ENCODE measurements around the gene OXNAD1.

The OXNAD1 gene

DNA sequence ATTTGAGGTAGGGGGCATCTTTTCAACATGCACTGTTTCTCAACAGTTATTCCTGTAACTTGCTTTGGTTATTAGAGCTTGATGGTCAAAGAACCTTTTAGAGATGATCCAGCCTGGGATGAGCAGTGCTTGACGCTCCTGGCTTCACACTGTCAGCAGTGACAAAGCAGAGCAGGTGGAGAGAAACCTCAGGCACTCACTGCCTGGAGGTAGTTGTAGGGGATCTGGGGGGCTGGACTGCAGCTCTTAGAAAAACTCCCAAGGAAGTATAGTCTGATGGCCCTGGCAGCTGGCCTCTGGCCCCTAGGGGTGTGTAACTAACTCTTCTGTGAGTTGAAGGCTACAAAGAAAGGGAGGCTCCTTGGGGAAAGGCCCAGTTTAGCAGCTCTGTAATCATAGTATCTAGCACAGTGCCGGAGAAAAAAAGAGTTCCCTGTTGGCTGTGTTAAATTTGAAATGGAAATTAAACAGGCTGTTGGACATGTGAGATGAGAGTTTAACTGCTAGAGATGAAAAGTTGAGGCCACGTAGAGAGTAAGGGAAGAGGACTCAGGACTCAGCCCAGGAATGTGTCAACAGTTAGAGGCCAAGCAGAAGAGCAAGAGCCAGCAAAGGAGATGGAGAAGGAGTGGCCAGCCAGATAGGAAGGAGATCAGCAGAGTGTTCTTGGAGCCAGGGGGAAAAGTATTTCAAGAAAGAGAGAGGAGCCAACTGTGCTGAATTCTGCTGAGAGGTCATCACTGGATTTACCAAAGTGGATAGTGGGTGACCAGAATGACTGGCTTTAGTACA lies 14.2 kb downstream of the OXNAD1 start:
- no peak for DNase-seq (ENCODE audit: low read depth in 3 of 3)

DNA sequence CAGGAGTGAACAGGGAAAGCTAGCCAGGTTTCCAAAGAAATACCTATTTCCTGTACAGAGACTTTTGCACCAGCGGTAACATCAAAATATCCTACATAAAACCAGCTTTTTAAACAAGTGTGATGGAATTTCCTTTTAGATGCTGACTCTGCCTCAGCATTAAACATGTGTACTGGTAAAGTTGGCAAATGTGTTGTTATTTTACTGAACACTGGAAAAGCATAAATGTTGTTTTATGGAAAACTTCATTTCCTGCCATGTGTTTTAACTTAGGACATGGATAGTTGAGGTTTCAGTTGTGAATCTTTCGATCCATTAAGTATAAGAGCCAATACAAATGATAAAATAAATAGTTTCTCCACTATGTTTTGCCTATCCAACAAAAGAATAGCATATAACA lies 15.7 kb downstream of the OXNAD1 start:
- DNase-seq (ENCODE audit: low read depth in 3 of 3), result no peak

DNA sequence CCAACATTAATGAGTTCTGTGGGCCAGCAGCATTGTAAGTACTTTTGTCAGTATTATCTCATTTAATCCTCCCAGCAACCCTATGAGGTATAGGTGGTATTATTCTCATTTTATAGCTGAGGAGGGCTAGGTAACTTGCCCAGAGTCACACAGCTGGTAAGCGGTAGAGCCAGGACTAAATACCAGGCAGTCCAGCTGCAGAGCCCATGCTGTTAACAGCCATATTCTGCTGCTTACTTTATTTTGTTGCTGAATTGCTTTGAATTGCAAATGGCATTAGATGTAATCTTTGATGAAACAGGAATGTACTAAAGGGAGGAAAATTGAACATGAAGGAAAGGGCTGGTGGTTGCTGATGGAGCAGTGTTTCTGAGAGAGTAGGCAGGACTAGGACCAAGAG lies 19.6 kb downstream of the OXNAD1 start:
- DNase-seq (ENCODE audit: low read depth in 3 of 3), result no peak

DNA sequence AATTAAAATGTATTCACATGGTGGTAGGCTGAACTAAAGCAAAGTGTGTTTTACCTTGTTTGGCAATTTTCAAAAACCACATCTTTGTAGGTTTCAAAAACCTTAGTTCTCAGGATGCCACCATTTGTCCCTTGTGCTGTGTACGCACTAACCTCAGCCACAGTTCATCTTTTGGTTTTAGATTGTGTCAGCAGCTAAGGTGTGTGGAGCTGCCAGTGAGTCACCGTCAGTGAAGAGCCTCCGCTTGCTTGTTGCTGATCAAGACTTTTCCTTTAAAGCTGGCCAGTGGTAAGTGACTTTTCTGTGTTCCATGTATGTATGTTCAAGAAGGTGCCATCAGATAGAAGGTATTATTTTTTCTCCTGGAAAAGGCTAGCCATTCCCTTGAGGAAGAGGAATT lies 21.1 kb downstream of the OXNAD1 start:
- DNase-seq (ENCODE audit: low read depth in 3 of 3), result peak in 2 of 3 experiments; percentile 45 to 50

DNA sequence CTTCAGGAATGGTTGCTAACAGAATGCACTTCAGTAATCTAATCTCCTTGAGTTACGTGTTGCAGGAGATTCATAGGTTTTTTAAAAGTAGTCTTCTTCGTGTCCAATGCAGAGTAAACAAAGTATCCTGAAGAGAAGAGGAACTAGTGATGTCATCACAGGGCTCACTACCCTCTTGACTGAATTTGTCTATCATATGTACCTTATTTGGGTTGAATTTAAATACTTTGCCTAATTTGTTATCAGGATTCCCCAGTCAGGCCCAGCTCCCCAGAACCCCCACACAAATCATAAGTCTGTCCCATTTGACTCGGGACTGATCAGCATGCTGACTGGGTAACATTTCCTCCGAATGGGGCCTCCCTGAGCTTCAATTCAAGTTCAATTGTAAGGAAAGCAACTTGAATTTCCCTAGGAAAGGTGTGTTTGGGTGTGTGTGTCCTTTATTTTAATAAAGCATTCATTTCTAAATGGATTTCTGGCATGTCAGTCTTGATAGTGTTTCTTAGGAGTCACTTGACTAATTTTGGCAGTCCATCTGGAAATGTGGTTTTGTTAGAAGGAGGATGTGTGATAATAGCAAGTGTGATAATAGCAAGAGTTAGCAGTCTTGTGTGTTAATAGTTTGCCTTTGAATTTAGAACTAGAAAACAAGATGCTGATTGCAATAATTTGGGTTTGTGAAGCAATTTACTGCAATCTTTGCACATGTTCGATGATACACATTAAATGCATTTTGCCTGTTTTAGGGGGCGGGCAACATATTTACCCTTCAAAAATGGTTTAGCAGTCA lies 21.9 kb downstream of the OXNAD1 start:
- no peak for DNase-seq (ENCODE audit: low read depth in 3 of 3)

DNA sequence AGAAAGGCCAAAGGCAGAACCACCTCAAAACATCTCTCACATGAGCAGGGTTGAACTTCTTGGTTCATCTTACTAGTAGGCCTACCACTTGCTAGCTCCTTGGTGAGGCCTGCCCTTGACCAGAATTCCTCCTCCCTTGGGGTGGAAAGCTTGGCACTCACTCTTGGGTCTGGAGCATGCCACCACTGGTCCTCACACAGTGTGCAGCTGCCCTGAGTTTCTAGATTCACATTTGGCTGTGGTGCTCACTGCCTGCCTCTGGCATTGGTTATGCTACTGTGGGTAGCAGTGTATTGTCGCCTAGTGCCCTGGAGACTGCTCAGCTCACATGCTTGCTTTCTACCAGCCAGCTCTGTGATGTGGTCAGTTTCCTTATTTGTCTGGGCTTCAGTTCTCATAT lies 23.7 kb downstream of the OXNAD1 start:
- no peak for DNase-seq (ENCODE audit: low read depth in 3 of 3)

DNA sequence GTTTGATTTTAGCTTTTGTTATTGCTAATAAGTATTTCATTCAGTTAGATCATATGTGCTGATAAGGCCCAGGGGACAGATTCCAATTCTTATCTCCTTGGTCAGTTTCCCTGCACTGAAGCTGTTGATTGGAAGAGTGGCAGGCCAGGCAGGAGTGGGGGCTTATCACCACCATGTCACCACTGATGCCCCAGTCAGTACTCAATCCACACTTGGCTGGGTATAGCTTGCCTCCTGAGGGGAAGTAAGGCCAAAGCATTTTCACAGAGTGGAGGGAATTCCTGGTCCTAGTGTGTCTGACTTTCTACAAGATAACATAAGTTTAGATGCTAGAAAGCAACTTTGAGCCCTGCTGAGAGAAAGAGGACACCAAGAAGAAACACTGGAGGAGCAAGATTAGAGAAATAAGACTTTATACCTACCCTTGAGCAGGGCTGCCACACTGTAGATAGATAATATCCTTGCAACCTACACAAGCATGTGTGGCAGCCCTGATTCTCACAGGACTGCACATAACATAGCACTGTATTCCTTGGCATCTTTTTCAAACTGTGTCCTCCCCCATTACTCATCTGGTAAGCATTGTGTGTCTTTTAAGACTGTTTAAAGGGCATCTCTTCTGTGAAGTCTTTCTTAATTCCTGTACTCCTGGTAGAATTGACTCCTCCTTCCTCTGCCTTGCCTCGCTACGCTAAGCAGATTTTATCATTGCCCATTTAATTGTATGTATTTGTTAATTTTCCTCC lies 24.3 kb downstream of the OXNAD1 start:
- no peak for DNase-seq (ENCODE audit: low read depth in 3 of 3)

DNA sequence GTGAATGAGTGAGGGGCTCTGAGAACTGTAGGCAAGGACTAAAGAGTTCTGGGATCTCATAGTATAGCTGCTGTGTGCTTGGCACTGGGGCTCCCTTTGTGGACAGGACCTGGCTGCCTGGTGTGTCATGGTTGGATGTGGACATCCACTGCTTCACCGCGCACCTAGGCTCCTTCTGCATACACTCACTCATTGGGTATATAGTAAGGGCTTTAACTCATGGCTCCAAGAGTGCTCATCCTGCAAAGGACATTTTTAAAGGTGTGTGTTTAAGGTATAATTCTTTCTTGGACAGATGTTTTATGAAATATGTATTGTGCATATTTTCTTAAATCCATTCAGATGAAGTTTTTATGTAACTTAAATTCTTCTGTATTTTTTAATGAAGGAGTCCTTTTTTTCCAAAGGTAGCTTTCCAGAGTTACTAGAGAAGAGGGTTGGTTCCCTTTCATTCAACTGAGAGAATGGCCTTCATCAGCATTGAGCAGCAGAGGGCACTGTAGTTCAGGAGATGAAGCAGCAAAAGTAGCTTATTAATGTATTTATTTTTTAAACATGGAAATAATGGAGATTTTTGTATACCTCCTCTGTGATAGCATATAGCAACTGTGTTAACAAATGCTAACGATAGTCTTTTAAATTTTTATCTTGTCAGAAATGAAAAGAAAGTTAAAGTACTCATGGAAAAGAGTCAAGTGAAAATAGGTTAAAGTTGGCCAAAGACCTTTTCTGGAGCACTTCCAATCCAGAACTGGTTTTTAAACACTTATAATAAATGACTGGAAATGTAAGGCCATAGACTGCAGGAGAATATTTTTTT lies 25.2 kb downstream of the OXNAD1 start:
- peak in 1 of 3 experiments; percentile 45 for DNase-seq (ENCODE audit: low read depth in 3 of 3)

DNA sequence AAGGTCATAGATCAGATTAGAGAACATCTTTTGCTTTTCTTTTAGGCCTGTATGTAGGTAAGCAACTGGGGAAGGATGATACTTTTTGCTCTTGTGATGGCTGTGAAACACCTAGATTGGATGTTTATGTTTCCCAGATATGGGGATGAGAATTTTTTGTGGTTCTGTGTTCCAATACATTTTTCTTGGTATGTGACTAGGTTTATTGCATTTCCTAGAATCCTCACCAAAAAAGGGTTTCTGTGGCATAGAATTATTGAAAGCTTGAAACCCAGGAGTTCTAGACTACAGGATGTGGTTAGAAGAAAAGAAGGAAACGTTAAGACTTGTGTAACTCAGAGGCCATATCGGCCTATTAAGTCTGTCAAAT lies 25.8 kb downstream of the OXNAD1 start:
- DNase-seq (ENCODE audit: low read depth in 3 of 3), result no peak

DNA sequence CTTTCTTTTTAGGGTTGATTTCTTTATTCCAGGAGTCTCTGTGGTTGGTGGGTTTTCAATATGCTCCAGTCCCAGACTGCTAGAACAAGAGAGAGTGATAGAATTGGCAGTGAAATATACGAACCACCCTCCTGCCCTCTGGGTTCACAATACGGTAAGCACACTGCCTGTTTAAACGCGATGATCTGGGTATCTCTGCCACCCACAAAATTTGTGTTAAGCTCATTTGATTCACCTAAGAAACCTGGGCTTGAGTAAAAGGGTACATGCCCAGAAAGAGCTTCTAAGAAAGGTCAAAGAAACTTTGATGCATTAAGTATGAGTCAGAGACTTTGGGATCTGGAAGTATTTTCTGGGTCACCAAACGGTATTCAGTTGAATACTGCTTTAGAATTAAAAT lies 29.8 kb downstream of the OXNAD1 start:
- DNase-seq (ENCODE audit: low read depth in 3 of 3), result no peak

DNA sequence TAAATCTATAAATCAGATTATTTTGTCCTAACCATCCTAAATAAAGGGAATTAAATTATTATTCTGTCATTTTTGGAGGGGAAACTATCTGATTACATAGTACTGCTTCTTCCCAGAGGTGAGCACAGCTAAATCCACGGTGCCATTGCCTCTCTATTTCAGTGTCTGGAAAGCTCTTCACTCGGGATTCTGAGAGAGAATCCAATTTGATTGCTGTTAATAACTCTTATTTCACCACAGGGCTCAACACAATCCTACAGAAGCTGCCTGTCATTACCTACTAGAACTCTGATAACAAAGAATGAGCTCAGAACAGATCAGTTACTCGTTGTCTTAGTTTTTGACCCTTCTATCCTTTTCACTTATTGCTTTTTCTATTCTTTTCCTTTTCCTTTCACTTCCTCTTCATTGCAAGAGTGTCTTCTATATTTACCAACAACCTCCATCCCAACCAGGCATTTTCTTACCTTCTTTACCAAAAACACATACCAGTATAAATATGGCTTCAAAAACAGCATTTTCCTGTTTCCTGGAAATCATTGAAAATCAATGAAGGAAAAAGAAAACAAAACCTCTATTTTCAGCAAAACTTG lies 30.4 kb downstream of the OXNAD1 start:
- no peak for DNase-seq (ENCODE audit: low read depth in 3 of 3)

DNA sequence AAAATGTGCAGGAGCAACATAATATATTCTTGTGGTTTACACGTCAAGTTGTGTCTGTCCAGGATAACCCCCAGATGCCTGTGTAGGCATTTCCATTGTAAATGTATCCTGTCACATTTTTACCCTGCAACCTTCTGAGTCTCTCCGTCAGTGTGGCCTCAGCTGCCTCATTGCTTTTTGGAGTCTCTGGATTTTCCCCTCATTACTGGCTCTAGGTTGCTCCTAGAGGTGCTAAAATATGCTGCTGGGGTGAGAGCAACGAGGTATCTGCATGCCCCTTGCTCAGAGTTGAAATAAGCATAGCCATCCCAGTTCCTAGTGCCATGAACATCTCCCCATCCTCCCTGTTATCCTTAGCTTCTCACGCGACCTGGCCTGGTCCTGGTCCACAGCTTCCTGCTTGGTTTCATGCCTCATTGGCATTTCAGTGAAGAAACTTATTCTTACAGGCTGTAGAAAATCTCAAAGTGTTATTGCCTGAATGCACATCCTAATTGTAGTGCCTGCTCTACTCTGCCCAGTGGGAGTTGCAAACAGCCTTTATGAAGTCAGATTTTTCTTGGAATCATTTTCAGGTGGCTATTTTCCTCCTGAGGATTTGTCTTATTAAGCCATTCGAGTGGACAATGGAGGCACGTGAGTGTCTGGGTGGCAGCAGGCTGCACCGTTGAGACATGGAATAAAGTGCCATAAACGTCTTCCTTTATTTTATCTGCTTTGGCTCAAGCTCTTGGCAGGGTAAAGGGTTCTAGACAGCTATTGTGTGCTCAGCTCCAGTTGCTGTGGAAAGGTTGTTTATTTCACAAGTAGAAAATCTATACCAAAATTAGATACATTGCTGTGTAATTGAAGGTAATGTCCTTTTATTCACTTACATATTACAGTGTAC lies 33.2 kb downstream of the OXNAD1 start:
- DNase-seq (ENCODE audit: low read depth in 3 of 3), result no peak

DNA sequence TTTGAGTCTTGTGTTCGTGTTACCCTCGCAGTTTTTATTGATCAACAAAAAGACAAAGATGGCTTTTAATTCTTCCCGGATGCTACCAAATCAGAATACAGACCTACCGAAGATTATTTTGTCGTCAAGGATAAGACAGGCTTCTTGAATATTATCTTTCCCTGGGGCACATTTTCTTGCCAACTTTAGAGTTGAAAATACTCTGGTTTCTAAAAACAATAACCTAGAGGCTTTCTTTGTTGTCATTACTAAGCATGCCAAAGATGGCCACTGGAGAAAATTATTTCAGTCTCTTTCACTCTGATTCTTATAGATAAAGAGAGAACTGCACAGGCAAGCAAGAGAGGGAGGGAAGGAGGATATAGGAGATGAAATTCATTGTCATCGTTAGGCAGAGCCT lies 33.9 kb downstream of the OXNAD1 start:
- DNase-seq (ENCODE audit: low read depth in 3 of 3), result no peak

DNA sequence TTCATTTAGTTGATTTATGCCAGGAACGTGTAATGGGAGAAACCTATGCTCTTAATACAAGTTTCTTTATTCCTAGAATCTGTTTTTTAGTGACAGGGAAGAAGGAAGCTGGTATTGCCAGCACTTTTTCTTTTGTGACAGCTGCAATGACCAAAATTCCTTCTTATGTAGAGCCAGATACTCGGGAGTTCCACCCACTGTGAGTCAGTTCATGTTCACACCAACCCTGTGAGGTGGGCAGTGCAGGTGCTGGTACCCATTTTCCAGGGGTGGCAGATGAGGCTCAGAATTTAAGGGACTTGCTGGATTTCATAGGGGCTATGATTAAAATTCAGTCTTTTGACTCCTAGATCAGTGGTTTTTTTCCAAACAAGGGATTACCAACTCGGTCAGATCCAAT lies 34.7 kb downstream of the OXNAD1 start:
- no peak for DNase-seq (ENCODE audit: low read depth in 3 of 3)

DNA sequence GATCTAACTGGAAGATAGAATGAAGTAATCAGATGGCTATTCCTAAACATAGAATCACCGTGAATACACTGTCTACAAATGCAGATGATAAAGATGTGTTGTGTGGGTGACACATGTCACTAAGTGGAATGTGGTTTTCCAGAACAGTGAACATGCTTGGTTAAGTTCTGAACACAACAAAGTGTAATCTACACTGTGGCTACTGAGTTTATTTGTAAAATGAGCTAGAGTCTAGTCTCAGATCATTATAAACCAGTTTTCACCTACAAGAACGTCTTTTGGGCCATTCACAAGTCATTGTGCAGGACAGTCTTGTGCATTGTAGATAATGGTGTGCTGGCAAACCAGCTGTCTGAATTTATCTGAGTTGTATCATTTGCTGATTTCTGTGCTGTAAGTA lies 35.3 kb downstream of the OXNAD1 start:
- DNase-seq (ENCODE audit: low read depth in 3 of 3), result no peak

DNA sequence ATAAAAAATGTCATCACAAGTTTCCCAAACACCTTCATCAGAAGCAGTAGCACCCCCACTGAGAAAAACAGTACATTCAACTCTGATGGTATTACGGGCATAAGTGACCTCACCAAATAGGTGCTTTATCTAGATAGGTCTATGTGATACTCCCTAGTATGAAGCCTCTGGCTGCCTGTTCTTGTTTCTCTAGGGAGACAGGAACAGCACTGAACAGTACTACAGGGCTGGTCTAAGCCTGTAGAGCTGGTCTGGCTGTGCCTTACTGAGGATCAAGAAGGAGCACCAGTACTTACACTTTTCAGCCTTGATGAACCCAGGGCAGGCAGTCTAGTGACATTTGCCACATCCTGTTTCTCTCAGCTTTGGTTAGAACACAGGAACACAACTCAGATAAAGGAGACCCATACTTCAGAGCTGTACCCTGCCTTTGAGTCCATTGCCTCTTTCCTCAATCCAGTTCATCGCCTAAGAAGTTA lies 35.9 kb downstream of the OXNAD1 start:
- no peak for DNase-seq (ENCODE audit: low read depth in 3 of 3)

DNA sequence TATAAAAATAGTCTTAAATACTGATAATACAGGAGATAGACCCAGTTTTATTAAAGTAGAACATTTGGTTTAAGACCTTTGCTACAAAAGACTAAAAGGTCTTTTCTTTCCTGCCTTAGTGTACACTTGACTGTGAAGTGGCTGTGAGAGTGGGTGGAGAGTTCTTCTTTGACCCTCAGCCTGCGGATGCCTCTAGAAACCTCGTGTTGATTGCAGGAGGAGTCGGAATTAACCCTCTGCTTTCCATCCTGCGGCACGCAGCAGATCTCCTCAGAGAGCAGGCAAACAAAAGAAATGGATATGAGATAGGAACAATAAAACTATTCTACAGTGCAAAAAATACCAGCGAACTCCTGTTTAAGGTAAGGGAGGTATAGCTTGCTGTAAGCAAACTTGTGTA lies 36.5 kb downstream of the OXNAD1 start:
- no peak for DNase-seq (ENCODE audit: low read depth in 3 of 3)

DNA sequence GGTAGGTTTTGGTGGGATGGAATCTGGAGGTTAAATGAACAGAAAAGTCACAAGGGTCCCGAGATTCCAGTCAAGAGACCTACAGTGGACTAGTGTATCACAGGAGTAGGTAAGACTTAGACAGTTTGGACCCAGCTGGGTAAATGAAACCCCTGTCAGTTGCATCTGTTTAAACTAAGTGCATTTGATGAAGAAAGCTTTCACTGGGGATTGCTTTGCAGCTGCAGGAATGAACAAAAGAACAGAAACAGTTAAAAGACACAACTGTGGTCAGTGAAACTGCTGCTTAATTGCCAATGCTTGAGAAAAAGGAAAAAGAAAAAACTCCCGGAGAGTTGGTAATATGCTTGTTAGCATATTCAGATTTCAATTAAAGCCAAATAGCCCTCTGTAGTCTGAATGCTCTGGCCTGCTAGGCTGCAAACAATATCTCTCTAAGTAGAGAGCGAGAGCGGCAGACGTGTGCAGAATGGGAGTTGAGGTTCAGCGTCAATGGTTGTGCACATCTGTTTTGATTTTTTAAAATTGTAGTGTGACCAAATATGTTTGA lies 37.1 kb downstream of the OXNAD1 start:
- DNase-seq (ENCODE audit: low read depth in 3 of 3), result no peak

DNA sequence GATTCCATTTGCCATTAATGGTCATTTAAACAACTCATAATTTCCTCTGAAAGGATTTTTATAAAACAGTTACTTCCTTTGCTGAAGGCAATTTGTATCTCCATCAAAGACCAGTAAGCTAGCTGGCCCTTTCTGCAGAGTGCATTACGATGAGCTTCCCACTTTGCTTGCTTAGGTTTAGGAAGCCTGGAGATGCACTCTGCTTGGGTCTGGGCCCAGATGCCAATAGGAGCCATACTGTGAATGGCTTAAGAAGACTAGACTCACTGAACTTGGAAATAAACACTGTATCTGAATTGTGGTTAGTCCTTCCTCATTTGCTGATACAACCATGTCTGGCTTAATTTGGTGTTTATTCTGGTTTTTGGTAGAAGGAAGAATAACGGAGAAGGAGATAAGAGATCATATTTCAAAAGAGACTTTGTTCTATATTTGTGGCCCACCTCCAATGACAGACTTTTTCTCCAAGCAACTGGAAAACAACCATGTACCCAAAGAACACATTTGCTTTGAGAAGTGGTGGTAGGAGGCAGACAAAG lies 38.1 kb downstream of the OXNAD1 start:
- DNase-seq (ENCODE audit: low read depth in 3 of 3), result no peak

Measured in stimulated activated CD4-positive, alpha-beta T cell treated with anti-CD3 and anti-CD28 coated beads, TNF-alpha, amount 100 ng/mL, for 4 hours (primary cell).